ENCODE results near the gene RUFY2.

- TF ChIP-seq, protein P1, sequence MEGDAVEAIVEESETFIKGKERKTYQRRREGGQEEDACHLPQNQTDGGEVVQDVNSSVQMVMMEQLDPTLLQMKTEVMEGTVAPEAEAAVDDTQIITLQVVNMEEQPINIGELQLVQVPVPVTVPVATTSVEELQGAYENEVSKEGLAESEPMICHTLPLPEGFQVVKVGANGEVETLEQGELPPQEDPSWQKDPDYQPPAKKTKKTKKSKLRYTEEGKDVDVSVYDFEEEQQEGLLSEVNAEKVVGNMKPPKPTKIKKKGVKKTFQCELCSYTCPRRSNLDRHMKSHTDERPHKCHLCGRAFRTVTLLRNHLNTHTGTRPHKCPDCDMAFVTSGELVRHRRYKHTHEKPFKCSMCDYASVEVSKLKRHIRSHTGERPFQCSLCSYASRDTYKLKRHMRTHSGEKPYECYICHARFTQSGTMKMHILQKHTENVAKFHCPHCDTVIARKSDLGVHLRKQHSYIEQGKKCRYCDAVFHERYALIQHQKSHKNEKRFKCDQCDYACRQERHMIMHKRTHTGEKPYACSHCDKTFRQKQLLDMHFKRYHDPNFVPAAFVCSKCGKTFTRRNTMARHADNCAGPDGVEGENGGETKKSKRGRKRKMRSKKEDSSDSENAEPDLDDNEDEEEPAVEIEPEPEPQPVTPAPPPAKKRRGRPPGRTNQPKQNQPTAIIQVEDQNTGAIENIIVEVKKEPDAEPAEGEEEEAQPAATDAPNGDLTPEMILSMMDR (IDR thresholded peaks at IDR 0.05), result no peak
- no peak for TF ChIP-seq POLR2A (IDR thresholded peaks at IDR 0.05)
Observed at GRCh38 chr10:68406111-68406814, 814 bp downstream of the RUFY2 start.
